ENCODE measurements around the gene ANKS1A. TPM values are rescaled to one million over a fixed set of nuclear protein-coding genes. Genes with fewer than 3 reads are reported as not detected.

ANKS1A gene
- total and polyA plus RNA-seq, 2 of the 4 experiments (the other 2 are of a cell fraction), result 7.2 to 7.5 TPM

GRCh38 chr6:34955442-34955841 is 66.4 kb downstream of the ANKS1A start:
- H3K4ac ChIP-seq (ENCODE audit: low read depth, low read length), result 0 out of 2 replicates have a peak overlapping the region, but pooled peaks have one; percentile 36
- ATAC-seq (ENCODE audit: low read depth) (no peak), DNase-seq (no peak)
- no peak overlapping the region for H3K14ac ChIP-seq (replicated peaks; ENCODE audit: low read depth, low read length)
- BruUV-seq (replicated peaks), result no TSS peak
- no peaks in the 10 kb centered on the region for H3K27me3 ChIP-seq (ENCODE audit: control insufficient read depth, insufficient read depth, low read length)
- TF ChIP-seq USF2 (IDR thresholded peaks at IDR 0.05; ENCODE audit: low read depth, low read length) (no peak), MXI1 (IDR thresholded peaks at IDR 0.05; ENCODE audit: borderline replicate concordance, low read depth, low read length) (no peak), RAD21 (IDR thresholded peaks at IDR 0.05; ENCODE audit: low read length) (no peak), NFE2L2 (IDR thresholded peaks at IDR 0.05; ENCODE audit: low read depth, low read length) (no peak), MAZ (IDR thresholded peaks at IDR 0.05; ENCODE audit: borderline replicate concordance, low read depth, low read length) (no peak), RFX5 (IDR thresholded peaks at IDR 0.05; ENCODE audit: low read depth, low read length) (no peak), MAFK (IDR thresholded peaks at IDR 0.05; ENCODE audit: low read depth, low read length) (no peak)
- ChIA-PET POLR2A (ENCODE audit: unreplicated experiment) (no interaction called here), CTCF (interaction anchor here (0.7 kb wide), 1 partner anchor 98 kb away, joined by 3 read pairs; no protein-coding TSS in a partner anchor)
- no peak overlapping the region; the same call in 1 of the 2 replicates for H2BK120ac ChIP-seq (ENCODE audit: low read depth, low read length)
- H2BK5ac ChIP-seq (ENCODE audit: low read depth, low read length, poor library complexity, severe bottlenecking), result no peak overlapping the region
- peaks cover 19% of the 10 kb centered on the region for H3K9me1 ChIP-seq (ENCODE audit: insufficient read depth, low read length)
- peaks cover 6 to 23% of the 10 kb centered on the region in 2 experiments for H3K79me1 ChIP-seq (ENCODE audit: low read depth in 1 of 2, low read length in 2 of 2)
- H3K4me3 ChIP-seq (ENCODE audit: insufficient read depth, low read depth, low read length), result no peak overlapping the region
- H3K4me2 ChIP-seq (ENCODE audit: low read depth, low read length), result no peak overlapping the region
- in situ Hi-C loops (cut with MboI; ENCODE audit: low sequenced_read_pairs), result no loop called here
- no peak overlapping the region for H3K27ac ChIP-seq (ENCODE audit: insufficient read depth, low read length)
- WGBS, 2 experiments (ENCODE audit: extremely low coverage in 2 of 2, insufficient read length in 1 of 2), result no CpG with 5 or more reads among the region's 3 CpGs
- H2AK5ac ChIP-seq (ENCODE audit: low read depth, low read length), result no peak overlapping the region
- H2AK9ac ChIP-seq (replicated peaks; ENCODE audit: low read depth, low read length, poor library complexity), result no peak overlapping the region
- H4K8ac ChIP-seq (ENCODE audit: low read depth in 2 of 2, low read length in 2 of 2), result peak overlapping the region in 1 of 2 experiments; percentile 54; a peak in 1 of 4 replicates
- intact Hi-C loops (cut with micrococcal nuclease), result no loop called here
- no peak overlapping the region for H3K56ac ChIP-seq (ENCODE audit: extremely low read depth, insufficient read depth, low read length)
- no peak overlapping the region for H2BK20ac ChIP-seq (ENCODE audit: low read depth, low read length)
- no peak overlapping the region for H4K91ac ChIP-seq (ENCODE audit: insufficient read depth, low read depth, low read length)
- H4K20me1 ChIP-seq (ENCODE audit: insufficient read depth, low read length), result peaks cover 3% of the 10 kb centered on the region; the same call in 1 of the 2 replicates
- no peak overlapping the region for H4K5ac ChIP-seq (ENCODE audit: low read depth, low read length)
- H2BK15ac ChIP-seq (ENCODE audit: low read depth, low read length), result no peak overlapping the region
- H3K18ac ChIP-seq (ENCODE audit: low read depth, low read length), result no peak overlapping the region
- H3K23ac ChIP-seq (ENCODE audit: low read depth, low read length), result peak overlapping the region; percentile 5; the same call in 1 of the 2 replicates
- H3K4me1 ChIP-seq (ENCODE audit: control insufficient read depth, insufficient read depth, low read length), result peaks cover 13% of the 10 kb centered on the region
- H3K9ac ChIP-seq (ENCODE audit: low read depth, low read length), result no peak overlapping the region
- H3K9me3 ChIP-seq (ENCODE audit: control insufficient read depth, insufficient read depth, low read length), result no peaks in the 10 kb centered on the region
- H3K36me3 ChIP-seq (ENCODE audit: control insufficient read depth, insufficient read depth, low read length), result no peaks in the 10 kb centered on the region
- no peak overlapping the region for H2AFZ ChIP-seq (replicated peaks; ENCODE audit: low read length, poor library complexity)
- dilution Hi-C loops (cut with HindIII; ENCODE audit: low sequenced_read_pairs, unreplicated experiment), result no loop called here

Measured in IMR-90 (cell line).